NK-92 treated with Interleukin-12 subunit alpha and Interleukin-12 subunit beta, amount 100 ng/mL, for 24 hours (cell line): ENCODE measurements around the gene VSIG4.
"Not testable (repeated sequence)": the region's sequence is repeated elsewhere in the genome, so short reads cannot be mapped to it uniquely, and the experiment has no call there.

ENCODE experiments used
- DNase-seq: peaks from one replicate; lab custom pipeline; 2025; lab: John Stamatoyannopoulos, UW

Gene VSIG4, protein sequence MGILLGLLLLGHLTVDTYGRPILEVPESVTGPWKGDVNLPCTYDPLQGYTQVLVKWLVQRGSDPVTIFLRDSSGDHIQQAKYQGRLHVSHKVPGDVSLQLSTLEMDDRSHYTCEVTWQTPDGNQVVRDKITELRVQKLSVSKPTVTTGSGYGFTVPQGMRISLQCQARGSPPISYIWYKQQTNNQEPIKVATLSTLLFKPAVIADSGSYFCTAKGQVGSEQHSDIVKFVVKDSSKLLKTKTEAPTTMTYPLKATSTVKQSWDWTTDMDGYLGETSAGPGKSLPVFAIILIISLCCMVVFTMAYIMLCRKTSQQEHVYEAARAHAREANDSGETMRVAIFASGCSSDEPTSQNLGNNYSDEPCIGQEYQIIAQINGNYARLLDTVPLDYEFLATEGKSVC

DNA sequence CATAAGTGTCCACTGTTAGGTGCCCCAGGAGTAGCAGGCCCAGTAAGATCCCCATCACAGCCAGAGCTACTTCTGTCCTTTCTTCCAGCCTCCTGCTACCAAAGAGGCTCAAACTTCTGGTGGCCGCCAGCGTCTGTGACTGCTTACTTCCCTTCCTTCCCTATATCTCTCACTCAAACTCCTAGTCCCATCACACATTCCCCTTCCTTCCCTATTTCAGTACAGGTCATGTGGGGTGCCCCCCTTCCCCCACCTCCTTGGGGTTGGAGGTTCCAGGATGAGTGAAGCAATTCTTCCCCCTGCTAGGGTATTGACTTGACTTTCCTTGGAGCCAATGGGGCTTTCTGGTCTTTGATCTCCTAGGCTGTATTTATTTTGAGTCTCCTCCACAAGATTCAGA lies at the start of gene VSIG4:
TSS of gene VSIG4 (minus strand) at position 137 of the 400 bp plus-strand sequence. CDS start at position 55, 82 bp downstream.
- no peak for DNase-seq

DNA sequence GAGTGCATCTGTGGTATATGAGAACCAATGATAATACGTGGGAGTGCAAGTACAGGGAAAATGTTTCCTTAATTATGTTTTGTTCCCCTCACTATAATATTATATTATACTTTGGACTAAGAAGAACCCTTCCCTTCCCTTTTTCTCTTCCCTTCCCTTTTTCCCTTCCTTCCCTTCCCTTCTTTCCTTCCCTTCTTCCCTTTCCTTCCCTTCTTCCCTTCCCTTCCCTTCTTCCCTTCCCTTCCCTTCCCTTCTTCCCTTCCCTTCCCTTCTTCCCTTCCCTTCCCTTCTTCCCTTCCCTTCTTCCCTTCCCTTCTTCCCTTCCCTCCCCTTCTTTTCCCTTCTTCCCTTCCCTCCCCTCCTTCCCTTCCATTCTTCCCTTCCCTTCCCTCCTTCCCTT lies 36.9 kb upstream of the VSIG4 start:
- DNase-seq = no peak

DNA sequence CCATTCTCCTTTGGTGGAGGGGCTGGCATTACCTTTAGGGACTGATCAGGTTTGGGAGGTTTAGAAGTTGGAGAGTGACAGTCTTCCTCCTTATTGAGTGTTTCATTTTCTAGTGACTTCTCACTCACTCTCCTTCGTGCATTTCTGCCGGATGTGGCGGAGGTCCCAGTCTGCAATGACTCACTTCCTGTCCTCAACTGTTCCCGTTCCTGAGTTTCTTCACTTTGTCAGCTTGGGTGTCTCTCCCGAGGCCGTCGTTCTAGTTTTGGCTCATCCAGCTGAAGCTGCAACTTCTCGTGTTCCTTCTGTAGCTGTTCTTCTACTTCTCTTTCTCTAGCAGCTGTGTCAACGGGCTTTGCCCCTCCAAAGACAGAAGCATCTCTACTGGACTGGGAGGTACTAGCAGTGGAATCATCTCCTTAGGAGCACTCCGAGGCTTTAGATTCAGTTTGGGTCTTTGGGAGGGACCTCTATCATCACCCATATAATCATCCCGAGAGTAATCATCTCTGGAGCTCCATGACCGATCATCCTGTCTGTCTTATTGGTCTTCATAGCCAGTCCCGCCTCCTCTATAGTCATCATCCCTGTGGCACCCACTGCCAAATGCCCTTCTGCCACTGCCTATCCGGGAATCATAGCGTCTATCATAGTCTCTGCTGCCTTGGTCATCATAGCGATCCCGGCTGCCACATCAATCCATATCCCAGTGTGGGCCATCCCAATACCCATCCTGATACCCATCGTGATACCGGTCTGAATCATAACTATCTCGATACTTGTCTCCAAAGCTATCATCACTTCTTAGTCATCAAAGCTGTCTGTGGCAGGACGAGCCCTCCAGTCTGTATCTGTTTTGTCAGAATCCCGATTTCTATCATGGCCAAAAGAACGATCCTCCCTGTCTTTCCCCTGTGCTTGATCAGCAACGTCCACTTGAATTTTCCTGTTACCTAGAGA lies 35.3 kb upstream of the VSIG4 start:
- peak; percentile 48 for DNase-seq

- no peak for DNase-seq
Measured at GRCh38 chrX:66071126-66071525, 31.2 kb upstream of the VSIG4 start.

GRCh38 chrX:66064261-66064660 lies 24.4 kb upstream of the VSIG4 start:
- no peak for DNase-seq

DNA sequence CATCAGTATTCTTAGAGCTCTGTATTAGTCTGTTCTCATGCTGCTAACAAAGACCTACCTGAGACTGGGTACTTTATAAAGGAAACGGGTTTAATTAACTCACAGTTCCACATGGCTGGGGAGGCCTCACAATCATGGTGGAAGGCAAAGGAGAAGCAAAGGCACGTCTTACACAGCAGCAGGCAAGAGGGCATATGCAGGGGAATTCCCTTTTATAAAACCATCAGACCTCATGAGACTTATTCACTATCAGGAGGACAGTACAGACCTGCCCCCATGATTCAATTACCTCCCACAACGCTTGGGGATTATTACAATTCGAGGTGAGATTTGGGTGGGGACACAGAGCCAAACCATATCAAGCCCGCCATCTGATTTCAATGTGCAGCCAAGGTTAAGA lies 17.1 kb upstream of the VSIG4 start:
- not testable (repeated sequence) for DNase-seq

DNA sequence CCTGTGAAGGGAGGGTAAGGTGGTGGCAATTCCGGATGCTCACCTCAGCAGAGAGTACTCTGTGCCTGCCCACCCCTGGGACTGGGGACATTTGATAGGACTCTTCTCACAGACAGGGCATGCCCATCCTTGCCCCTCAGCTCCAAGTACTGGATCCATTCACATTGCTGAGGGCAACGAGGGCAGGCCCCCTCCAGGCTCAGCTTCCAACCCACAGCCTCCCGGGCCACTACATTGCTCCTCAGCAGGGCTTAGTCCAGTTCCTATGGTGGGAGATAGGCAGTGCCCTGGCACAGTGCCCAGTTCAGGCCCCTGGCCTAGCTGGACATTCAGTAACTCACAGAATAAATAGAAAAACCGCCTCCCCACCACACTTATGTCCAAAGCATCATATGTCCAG lies 15.1 kb upstream of the VSIG4 start:
- no peak for DNase-seq

GRCh38 chrX:66053414-66053813 lies 13.5 kb upstream of the VSIG4 start:
- DNase-seq = no peak

GRCh38 chrX:66051980-66052379 lies 12.1 kb upstream of the VSIG4 start:
- no peak for DNase-seq

DNA sequence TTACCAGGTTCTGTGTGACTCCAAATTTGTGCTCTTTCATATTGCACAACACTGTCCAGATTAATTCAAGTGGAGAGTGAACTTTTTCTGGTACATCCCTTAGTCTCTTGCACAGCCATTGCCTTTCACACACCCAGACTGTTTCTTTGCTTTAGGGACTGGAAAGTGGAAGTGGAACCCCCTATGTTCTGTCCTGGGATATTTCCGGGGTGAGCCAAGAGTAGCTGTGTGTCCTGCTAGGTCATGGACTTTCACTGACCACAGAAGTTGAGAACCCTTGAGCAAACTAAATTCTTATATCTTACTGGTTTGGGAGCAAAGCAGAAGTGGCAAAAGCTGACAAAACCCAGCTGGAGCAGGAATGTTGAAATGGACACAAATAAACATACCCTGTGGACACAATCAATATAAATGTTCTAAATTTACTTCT lies 10.3 kb upstream of the VSIG4 start:
- no peak for DNase-seq

DNA sequence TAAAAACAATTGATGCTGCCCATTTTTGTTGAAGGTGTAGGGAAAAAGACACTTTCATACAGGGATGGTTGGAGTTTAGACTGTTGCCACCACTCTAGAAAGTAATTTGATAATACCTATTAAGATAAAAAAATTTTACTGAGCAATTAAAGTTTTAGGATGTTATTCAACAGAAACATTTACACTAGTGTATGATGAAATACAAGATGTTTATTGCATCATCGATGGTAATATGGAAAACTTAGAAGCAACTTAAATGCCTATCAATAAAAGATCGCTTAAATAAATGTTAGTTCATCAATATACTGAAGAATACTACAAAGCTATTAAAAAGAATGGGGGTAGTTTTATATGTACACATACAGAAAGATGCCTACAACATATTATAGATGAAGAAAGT lies 9.2 kb upstream of the VSIG4 start:
- DNase-seq = no peak

- no peak for DNase-seq
Measured at GRCh38 chrX:66046612-66047235, 6.8 kb upstream of the VSIG4 start.

DNA sequence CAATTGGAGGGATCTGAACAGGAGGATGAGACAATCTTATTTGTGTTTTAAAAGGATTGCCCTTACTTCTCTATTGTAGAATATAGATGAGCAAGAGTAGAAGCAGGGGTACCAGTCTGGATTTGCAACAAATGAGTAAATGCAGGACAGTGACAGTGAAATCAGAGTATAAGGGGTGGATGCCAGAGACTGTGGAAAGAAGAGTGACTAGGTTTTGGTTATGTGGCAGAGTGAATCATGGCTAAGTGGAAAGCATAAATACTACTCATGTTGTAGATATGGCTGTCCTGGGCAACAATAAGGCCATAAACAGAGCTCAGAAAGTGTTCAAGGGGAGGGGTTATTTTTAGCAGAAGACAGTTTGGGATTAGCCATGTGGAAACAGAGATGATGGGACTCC lies 6.0 kb upstream of the VSIG4 start:
- no peak for DNase-seq

DNA sequence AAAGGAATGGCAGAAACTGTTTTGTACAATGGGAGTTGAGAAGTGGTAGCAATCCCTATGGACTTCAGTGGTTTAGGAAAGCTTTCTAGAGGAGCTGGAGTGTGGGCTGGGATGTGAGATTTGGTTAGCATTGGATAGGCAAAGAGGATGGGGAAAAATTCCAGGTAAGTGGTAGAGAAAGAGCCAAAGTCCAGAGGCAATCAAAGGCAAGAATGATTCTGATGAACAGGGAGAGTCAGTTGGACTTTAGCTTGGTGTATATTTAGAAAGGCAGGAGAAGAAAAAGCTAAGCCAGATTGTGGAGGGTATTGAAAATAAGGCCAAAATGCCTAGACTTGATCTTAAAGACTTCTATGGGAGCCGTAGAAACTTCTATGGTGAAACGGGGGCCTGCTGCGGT lies 3.7 kb upstream of the VSIG4 start:
- DNase-seq = no peak

- peak; percentile 1 for DNase-seq
Measured at GRCh38 chrX:66042307-66043077, 2.6 kb upstream of the VSIG4 start.

DNA sequence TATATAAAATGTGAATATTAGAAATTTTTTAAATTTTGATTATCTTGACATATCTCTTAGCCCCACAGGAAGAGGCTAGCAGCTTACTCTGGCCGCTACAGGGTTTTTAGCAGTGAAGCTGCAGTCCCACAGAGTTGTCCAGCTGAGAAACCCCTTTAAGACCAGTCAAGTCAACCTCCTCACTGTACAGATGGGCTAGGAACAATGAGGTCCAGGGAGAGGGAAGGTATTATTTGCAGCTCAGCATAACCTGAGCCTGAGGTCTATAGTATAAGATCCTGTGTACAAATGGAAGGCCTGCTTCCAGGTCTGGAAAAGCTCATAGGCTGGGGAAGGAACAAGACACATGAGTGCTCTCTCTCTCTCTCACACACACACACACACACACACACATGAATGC lies 1.8 kb downstream of the VSIG4 start:
- no peak for DNase-seq

GRCh38 chrX:66036231-66036630 lies 3.6 kb downstream of the VSIG4 start:
- DNase-seq = no peak

DNA sequence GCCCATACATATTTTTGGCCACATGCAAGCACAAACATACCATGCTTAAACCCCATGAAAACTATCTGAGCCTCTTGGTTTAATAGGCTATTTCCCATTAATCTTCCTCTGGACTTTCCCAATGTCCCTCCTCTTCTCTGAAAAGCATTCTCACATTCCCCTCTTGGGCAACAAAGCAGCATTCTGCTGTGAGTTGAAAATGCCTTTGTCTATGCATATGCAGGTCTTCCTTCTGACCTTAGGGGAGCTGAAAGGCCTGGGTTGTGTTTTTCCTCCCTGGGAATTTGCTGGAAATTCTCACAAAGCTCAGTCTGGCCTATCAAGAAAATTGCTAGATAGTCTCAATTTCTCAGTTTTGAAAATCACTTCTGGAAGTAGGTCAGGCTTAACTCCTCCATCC lies 4.2 kb downstream of the VSIG4 start:
- DNase-seq = no peak

- no peak for DNase-seq
Measured at GRCh38 chrX:66030505-66031317, 9.2 kb downstream of the VSIG4 start.

DNA sequence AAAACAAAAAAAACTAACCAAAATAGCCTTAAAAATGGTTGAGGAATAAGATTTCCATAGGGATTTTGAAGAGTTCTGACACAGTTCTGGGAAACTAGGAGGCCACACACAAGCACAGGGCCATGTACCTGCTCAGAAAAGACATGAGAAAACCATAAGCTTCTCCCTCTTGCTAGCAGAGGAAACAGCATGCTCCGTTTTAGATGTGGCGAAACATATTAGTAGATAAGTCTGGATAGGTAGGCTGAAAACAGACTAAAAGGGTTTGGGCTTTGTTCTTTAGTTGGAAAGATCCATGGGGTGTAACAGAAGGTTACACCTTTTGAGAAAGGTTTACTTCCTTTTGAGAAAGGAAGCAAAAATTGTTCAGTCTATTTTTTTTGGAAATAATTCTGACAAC lies 10.9 kb downstream of the VSIG4 start:
- DNase-seq = no peak

- no peak for DNase-seq
Measured at GRCh38 chrX:66024570-66024969, 15.3 kb downstream of the VSIG4 start.
